Activated CD4-positive, alpha-beta T cell treated with anti-CD3 and anti-CD28 coated beads for 48 hours (primary cell): ENCODE results near the gene LRGUK.

ENCODE experiments used
- DNase-seq: peaks from one replicate; pipeline ENCODE4 v3.0.0-alpha.2; 2020

LRGUK gene

DNA sequence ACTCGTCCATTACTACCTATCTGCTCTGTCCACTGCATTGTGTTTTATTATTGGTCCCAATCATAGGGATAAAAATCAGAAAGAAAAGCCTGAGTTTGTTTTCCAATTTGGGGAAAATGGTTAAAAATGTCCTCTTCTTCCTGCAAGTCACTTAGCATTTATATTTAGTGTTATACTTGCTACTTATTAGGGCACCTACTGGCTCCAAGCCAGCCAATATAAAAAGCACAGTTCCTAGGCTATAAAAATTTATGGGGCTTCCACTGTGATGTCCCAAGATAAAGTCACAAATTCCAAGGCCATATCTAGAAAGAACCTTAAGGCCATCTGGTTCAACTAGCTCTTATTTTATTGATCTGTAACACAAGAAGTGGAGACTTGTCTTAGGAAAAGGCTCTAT is 186.4 kb downstream of the LRGUK start:
- no peak for DNase-seq
